DOHH2 (cell line): ENCODE results near the gene SLC8A1.

ENCODE experiments used
- H3F3A ChIP-seq: fragments of 200-600 bp; sonication (generic), shearing (Covaris generic); 2 replicates; pipeline ENCODE4 v1.6.0; 2016; ENCODE audit warnings: antibody characterized with exemption, mild to moderate bottlenecking; ENCODE audit not compliant: control insufficient read depth, insufficient read depth
- H3K27ac ChIP-seq: fragments of 200-600 bp; sonication (generic); 2 replicates; pipeline ENCODE4 v1.5.1; 2014; ENCODE audit warnings: low read depth, mild to moderate bottlenecking, low read length, moderate library complexity
- H3K27me3 ChIP-seq: fragments of 200-600 bp; sonication (generic); 2 replicates; pipeline ENCODE4 v1.6.1; 2014; ENCODE audit warnings: mild to moderate bottlenecking, low read length, mixed read lengths; ENCODE audit not compliant: control insufficient read depth
- H3K36me3 ChIP-seq: fragments of 200-600 bp; sonication (generic); 2 replicates; pipeline ENCODE4 v1.6.1; 2014; ENCODE audit warnings: mild to moderate bottlenecking, low read length, moderate library complexity, mixed read lengths; ENCODE audit not compliant: control insufficient read depth
- H3K4me1 ChIP-seq: fragments of 200-600 bp; sonication (generic); 2 replicates; pipeline ENCODE4 v1.6.1; 2014; ENCODE audit warnings: mild to moderate bottlenecking, low read length, mixed read lengths; ENCODE audit not compliant: control insufficient read depth
- H3K4me2 ChIP-seq: fragments of 200-600 bp; sonication (generic); 2 replicates; pipeline ENCODE4 v1.6.0; 2014; ENCODE audit warnings: mild to moderate bottlenecking, low read length, moderate library complexity
- H3K4me3 ChIP-seq: fragments of 200-600 bp; sonication (generic); 2 replicates; pipeline ENCODE4 v1.5.1; 2014; ENCODE audit warnings: mild to moderate bottlenecking, low read length, mixed read lengths
- H3K79me2 ChIP-seq: fragments of 200-600 bp; sonication (generic); 2 replicates; pipeline ENCODE4 v1.6.1; 2014; ENCODE audit warnings: mild to moderate bottlenecking, low read length, mixed read lengths; ENCODE audit not compliant: control insufficient read depth
- H3K9me2 ChIP-seq: fragments of 200-600 bp; sonication (generic); replicated peaks from 2 replicates; pipeline ENCODE4 v1.6.1; 2014; ENCODE audit warnings: mild to moderate bottlenecking, low read length, mixed read lengths; ENCODE audit not compliant: control insufficient read depth
- H3K9me3 ChIP-seq: fragments of 200-600 bp; sonication (generic); 2 replicates; pipeline ENCODE4 v1.6.1; 2014; ENCODE audit warnings: antibody characterized with exemption, low read length, mixed read lengths; ENCODE audit not compliant: control insufficient read depth, insufficient read depth
- H4K20me1 ChIP-seq: fragments of 200-600 bp; sonication (generic); 2 replicates; pipeline ENCODE4 v1.6.0; 2014; ENCODE audit warnings: low read depth, mild to moderate bottlenecking, antibody characterized with exemption, low read length, moderate library complexity; ENCODE audit not compliant: control insufficient read depth, insufficient read depth
- EZH2phosphoT487 ChIP-seq: fragments of 200-600 bp; sonication (generic); IDR thresholded peaks from 2 replicates; pipeline ENCODE4 v1.6.1; 2017; ENCODE audit warnings: borderline replicate concordance, mild to moderate bottlenecking, antibody characterized with exemption, low read length, moderate library complexity, mixed read lengths
- TF ChIP-seq, protein P1 (sequence below): fragments of 200-600 bp; sonication (generic); IDR thresholded peaks from one replicate; pipeline ENCODE4 v1.5.1; 2014; ENCODE audit warnings: antibody characterized with exemption, mild to moderate bottlenecking, low read depth, low read length; ENCODE audit not compliant: poor library complexity, severe bottlenecking

The SLC8A1 gene

DNA sequence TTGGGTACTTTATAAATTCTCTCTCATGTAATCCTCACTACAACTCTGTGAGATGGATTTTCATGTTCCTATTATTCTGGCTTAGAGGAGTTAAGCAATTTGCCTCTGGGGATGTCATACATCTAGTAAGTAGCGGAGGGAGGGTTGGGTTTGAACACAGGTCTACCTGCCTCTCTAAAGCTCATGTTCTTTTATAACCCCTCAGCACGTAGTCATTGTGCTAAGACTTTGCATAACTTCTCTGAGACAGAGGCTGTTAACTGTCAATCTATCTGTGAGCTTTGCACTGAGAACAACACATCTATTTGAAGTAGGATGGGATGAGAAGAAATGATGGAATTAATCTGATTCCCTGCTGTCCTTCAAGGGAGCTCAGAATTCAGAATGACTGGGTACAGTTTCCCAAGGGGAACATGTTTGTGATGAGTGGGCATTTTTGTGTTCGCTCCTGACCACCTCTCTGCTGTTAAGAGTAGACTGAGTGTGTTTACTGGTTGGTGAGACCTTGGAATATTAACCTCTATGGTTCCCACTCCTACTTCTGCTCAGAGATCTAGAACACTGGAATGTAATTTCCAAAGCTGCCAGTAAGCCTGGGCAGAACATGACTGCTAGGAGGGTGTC lies 320.7 kb downstream of the SLC8A1 start:
- Histone ChIP-seq H3K27me3 (no peaks in the 10 kb centered on the region), H3K79me2 (no peaks in the 10 kb centered on the region)

DNA sequence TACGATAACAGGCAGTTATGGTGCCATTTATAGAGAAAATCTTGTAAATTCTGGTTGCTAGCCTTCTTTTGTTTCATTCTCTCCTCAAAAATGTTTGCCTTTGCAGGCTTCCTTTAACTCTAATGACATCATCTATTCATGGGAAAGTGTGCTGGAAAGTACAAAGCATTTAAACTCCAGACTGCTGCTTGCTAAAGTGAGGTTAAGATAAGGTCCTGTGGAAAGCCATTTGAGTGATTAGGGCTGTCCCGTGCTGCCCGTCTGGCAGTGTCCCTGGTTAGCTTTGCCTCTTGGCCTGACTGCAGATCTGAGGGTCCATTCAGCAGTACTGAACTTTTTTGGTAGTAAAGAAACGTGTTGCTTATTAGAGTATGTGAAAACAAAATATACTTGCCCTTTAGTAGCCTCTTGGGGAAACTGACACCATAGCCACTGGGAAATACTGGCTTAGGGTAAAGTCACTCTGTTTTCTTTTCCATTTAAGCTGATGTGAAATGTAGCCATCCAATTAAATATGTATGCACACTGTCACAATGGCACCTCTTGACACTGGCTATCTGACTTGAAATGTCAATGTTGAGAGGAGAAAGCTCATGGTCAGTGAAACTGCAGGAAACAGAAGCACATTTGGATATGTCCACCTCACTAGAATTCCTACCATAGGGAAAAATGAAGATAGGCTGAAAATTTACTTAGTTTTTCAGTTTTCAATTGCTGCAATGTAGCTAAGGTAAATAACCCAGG lies 321.5 kb downstream of the SLC8A1 start:
- H3F3A ChIP-seq = no peaks in the 10 kb centered on the region
- no peaks in the 10 kb centered on the region for H3K36me3 ChIP-seq
- no peaks in the 10 kb centered on the region for H3K79me2 ChIP-seq
- no peak overlapping the region for H3K27ac ChIP-seq
- H3K4me1 ChIP-seq = no peaks in the 10 kb centered on the region
- H3K9me2 ChIP-seq = no peaks in the 10 kb centered on the region
- H3K4me2 ChIP-seq = no peak overlapping the region
- no peaks in the 10 kb centered on the region for H4K20me1 ChIP-seq
- no peaks in the 10 kb centered on the region for H3K9me3 ChIP-seq
- no peaks in the 10 kb centered on the region for H3K27me3 ChIP-seq
- TF ChIP-seq EZH2phosphoT487 = no peak
- TF ChIP-seq, protein P1, sequence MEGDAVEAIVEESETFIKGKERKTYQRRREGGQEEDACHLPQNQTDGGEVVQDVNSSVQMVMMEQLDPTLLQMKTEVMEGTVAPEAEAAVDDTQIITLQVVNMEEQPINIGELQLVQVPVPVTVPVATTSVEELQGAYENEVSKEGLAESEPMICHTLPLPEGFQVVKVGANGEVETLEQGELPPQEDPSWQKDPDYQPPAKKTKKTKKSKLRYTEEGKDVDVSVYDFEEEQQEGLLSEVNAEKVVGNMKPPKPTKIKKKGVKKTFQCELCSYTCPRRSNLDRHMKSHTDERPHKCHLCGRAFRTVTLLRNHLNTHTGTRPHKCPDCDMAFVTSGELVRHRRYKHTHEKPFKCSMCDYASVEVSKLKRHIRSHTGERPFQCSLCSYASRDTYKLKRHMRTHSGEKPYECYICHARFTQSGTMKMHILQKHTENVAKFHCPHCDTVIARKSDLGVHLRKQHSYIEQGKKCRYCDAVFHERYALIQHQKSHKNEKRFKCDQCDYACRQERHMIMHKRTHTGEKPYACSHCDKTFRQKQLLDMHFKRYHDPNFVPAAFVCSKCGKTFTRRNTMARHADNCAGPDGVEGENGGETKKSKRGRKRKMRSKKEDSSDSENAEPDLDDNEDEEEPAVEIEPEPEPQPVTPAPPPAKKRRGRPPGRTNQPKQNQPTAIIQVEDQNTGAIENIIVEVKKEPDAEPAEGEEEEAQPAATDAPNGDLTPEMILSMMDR = no peak
- H3K4me3 ChIP-seq = no peak overlapping the region

More for the DNA sequence above, 320.7 kb downstream of the SLC8A1 start:
- Histone ChIP-seq H3F3A (no peaks in the 10 kb centered on the region), H3K27ac (no peak overlapping the region), H3K4me3 (no peak overlapping the region), H3K9me3 (no peaks in the 10 kb centered on the region), H3K36me3 (no peaks in the 10 kb centered on the region), H3K9me2 (no peaks in the 10 kb centered on the region), H3K4me2 (no peak overlapping the region), H4K20me1 (no peaks in the 10 kb centered on the region), H3K4me1 (no peaks in the 10 kb centered on the region)
- TF ChIP-seq, protein P1 = no peak
- TF ChIP-seq EZH2phosphoT487 = no peak

DNA sequence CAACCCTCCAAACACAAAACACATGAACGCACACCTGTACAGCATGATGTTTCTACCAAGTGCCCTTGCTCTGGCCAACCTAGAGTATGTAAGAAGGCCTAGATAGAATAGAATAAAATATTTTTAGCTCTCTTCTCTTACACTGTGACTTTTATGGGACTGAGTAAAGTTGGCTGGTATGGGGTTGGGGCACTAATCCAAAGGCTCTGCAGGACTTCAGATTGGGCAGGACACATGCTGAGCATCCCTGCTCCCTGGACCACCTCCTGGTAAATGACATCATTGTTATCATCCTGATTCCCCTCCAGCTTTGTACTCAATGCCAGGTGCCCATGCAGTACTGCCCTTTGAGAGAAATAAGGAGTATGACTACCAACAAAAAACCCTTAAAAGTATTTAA lies 322.2 kb downstream of the SLC8A1 start:
- no peak overlapping the region for H3K27ac ChIP-seq
- H3K4me3 ChIP-seq = no peak overlapping the region
- H3K4me2 ChIP-seq = no peak overlapping the region
- no peaks in the 10 kb centered on the region for H3K79me2 ChIP-seq
- TF ChIP-seq EZH2phosphoT487 = no peak
- TF ChIP-seq, protein P1 = no peak
- no peaks in the 10 kb centered on the region for H3K36me3 ChIP-seq
- no peaks in the 10 kb centered on the region for H3K4me1 ChIP-seq
- no peaks in the 10 kb centered on the region for H4K20me1 ChIP-seq
- no peaks in the 10 kb centered on the region for H3F3A ChIP-seq
- H3K9me2 ChIP-seq = no peaks in the 10 kb centered on the region
- H3K27me3 ChIP-seq = no peaks in the 10 kb centered on the region
- H3K9me3 ChIP-seq = no peaks in the 10 kb centered on the region
